ENCODE measurements around the gene FARP1. TPM values are rescaled to one million over a fixed set of nuclear protein-coding genes. Genes with fewer than 3 reads are reported as not detected.

The FARP1 gene
- total RNA-seq, 2 experiments from 2014 or later = 0.29 to 0.34 TPM

GRCh38 chr13:98195054-98195791, 52.3 kb downstream of the FARP1 start:
- ChIA-PET POLR2A (no interaction called here), CTCF (no interaction called here)

GRCh38 chr13:98198683-98199082, 55.8 kb downstream of the FARP1 start:
- POLR2A ChIA-PET = no interaction called here

GRCh38 chr13:98199480-98199879, 56.6 kb downstream of the FARP1 start:
- ChIA-PET CTCF (no interaction called here), POLR2A (no interaction called here)

More at GRCh38 chr13:98198683-98199082, 55.8 kb downstream of the FARP1 start:
- CTCF ChIA-PET = no interaction called here

GRCh38 chr13:98200211-98200878, 57.5 kb downstream of the FARP1 start:
- CTCF ChIA-PET = no interaction called here
- POLR2A ChIA-PET = no interaction called here

- ChIA-PET CTCF (no interaction called here), POLR2A (no interaction called here)
These were observed 58.3 kb downstream of the FARP1 start for GRCh38 chr13:98201189-98201588.

- ChIA-PET POLR2A (no interaction called here), CTCF (no interaction called here)
These were observed 59.1 kb downstream of the FARP1 start for GRCh38 chr13:98201984-98202383.

GRCh38 chr13:98203646-98204326, 60.9 kb downstream of the FARP1 start:
- POLR2A ChIA-PET = no interaction called here
- CTCF ChIA-PET = no interaction called here

- POLR2A ChIA-PET = no interaction called here
- CTCF ChIA-PET = no interaction called here
These were observed 61.7 kb downstream of the FARP1 start for GRCh38 chr13:98204546-98204945.

GRCh38 chr13:98206946-98207345, 64.1 kb downstream of the FARP1 start:
- CTCF ChIA-PET = no interaction called here

GRCh38 chr13:98207416-98207815, 64.5 kb downstream of the FARP1 start:
- POLR2A ChIA-PET = no interaction called here
- CTCF ChIA-PET = no interaction called here

More at GRCh38 chr13:98206946-98207345, 64.1 kb downstream of the FARP1 start:
- POLR2A ChIA-PET = no interaction called here

- ChIA-PET POLR2A (no interaction called here), CTCF (no interaction called here)
These were observed 65.7 kb downstream of the FARP1 start for GRCh38 chr13:98208606-98209005.

- ChIA-PET POLR2A (no interaction called here), CTCF (no interaction called here)
These were observed 69.9 kb downstream of the FARP1 start for GRCh38 chr13:98212763-98213162.

- ChIA-PET CTCF (no interaction called here), POLR2A (no interaction called here)
These were observed 70.5 kb downstream of the FARP1 start for GRCh38 chr13:98213354-98213753.

GRCh38 chr13:98214008-98214643, 71.2 kb downstream of the FARP1 start:
- ChIA-PET CTCF (no interaction called here), POLR2A (no interaction called here)

- ChIA-PET CTCF (no interaction called here), POLR2A (no interaction called here)
These were observed 71.8 kb downstream of the FARP1 start for GRCh38 chr13:98214707-98215106.

GRCh38 chr13:98215508-98215907, 72.6 kb downstream of the FARP1 start:
- POLR2A ChIA-PET = no interaction called here
- CTCF ChIA-PET = no interaction called here

- ChIA-PET POLR2A (no interaction called here), CTCF (no interaction called here)
These were observed 73.3 kb downstream of the FARP1 start for GRCh38 chr13:98216135-98216565.

GRCh38 chr13:98216711-98217285, 73.9 kb downstream of the FARP1 start:
- ChIA-PET CTCF (no interaction called here), POLR2A (no interaction called here)

GRCh38 chr13:98217597-98217996, 74.7 kb downstream of the FARP1 start:
- ChIA-PET CTCF (no interaction called here), POLR2A (no interaction called here)

GRCh38 chr13:98219685-98220084, 76.8 kb downstream of the FARP1 start:
- CTCF ChIA-PET = no interaction called here
- POLR2A ChIA-PET = interaction anchor here (0.6 kb wide), 1 partner anchor 836 kb away, joined by 3 read pairs; no protein-coding TSS in a partner anchor
